ENCODE measurements around the gene HIP1. TPM values are rescaled to one million over a fixed set of nuclear protein-coding genes. Genes with fewer than 3 reads are reported as not detected.
"Not testable (repeated sequence)": the region's sequence is repeated elsewhere in the genome, so short reads cannot be mapped to it uniquely, and the experiment has no call there.

HIP1 gene
- polyA plus RNA-seq, 12 donors: 19.1 to 29.3 (median 24.8) TPM; not detected in 1

DNA sequence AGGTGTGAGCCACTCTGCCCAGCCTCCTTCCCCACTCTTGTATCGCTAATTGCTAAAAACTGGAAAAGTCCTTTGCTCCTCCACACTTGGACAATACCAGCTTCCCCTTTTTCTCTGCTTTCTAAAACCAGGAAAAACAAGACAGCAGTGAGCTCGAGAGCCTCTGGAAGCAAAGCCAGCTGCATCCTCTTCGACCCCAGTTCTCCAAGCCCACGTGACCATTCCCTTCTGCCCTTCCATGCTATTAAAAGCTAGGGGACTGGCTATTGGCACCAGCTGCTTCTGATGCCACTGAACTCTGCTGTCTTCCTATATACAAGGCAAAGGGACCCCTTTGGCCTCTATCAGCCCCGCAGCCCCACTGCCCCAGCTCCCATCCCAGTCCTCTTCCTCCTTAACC, 154.4 kb downstream of the HIP1 start:
- no peak for DNase-seq

DNA sequence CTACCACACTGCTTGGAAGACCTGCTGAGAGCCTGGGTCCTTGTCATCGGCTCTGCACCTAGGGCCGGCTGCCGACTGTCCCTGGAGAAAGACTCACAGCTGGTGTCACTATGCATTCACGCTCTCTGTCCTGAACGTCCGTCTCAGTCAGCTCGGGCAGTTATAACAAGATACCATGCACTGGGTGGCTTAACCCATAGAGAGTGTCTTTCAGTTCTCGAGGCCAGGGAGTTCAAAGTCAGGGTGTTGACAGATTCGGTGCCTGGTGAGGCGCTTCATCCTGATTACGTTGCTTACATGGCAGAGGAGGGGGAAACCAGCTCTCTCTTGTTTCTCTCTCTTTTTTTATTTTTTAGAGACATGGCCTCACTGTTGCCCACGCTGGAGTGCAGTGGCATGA, 155.5 kb downstream of the HIP1 start:
- DNase-seq: no peak

DNA sequence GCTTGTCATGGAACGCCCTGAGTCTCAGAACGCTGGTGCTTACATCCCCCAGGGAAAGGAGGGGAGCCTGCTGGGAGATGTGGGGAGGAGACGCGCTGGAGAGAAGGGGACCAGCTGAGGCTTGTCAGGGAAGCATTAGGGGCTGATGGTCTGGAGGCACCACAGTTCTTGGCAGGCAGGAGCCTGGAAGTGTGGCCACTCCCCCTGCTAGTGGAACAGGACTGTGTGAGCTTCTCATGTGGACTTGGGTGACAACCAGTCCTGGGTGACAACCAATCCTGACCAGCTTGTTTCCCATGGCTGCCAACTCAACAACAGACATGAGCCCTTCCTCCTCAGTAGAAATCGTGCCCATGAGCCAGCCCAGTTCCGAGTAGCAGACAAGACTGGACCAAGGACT, 158.8 kb downstream of the HIP1 start:
- DNase-seq: no peak

DNA sequence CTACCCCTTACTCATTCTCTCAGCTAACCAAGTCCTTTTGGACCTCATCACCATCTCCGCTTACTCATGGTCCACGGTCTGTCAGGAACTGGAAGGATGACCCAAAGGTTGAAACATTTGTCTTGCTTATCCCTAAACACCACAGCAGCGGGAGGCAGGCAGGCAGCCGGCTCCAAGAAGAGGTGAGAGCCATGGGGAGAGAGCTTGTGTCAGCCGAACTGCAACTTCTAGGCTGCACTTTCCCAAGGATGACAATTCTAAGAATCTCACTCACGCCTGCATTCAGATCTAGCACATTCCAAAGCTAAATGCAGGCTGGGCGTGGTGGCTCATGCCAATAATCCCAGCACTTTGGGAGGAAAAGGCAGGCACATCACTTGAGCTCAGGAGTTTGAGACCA, 160.7 kb downstream of the HIP1 start:
- no peak for DNase-seq

DNA sequence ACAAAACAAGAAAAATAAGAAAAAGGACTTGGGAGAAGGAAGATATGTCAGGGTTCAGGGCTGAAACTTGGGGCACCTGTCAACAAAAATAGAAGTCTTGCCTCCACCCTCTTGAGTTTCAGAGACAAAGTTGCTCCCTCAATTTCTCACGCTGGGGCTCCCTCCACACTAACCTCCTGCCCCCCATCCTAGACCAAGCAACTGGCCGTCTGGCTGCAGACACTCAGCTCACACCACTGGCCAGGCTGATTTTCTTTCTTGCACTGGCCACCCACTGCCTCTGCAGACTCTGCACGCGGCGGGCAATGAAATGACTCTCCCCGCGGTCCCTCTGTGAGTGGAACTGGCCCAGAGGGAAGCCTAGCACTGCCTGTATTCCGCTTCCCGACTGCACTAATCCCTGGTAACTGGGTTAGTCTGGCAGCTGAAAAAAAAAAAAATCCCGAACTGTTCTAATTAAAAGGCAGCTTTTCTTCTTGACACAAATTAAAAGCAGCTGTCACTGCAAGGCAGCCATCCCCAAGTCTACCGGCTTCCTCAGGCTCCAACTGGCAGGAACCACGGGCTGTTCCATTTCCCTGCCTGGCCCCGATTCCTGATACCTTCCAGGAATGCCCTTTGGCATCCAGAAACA, 163.1 kb downstream of the HIP1 start:
- DNase-seq: no peak

DNA sequence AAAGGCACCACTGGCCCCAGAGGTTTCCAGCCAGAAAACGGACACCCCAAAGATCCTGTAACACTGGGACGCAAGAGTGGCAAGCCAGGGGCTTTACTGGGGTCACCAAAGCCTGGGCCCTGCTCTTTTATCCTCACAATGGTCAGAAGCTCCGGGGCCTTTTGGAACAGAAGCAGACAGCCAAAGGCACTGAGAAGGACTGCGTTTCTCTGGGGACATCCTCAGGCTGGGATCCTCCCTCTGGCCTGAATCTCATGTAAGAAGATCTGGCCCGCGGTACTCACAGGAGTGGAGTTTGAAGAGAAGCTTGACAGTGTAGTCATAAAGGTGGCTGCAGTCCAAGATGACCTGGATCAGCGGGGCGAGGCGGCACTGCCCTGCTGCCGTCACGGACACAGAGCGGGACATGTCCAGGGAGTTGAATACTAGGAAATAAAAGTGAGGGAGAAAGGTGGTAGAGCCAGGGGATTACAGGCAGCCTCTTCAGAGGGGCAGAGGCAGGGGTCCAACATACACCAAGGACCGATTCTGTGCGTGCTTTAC, 165.2 kb downstream of the HIP1 start:
- no peak for DNase-seq

DNA sequence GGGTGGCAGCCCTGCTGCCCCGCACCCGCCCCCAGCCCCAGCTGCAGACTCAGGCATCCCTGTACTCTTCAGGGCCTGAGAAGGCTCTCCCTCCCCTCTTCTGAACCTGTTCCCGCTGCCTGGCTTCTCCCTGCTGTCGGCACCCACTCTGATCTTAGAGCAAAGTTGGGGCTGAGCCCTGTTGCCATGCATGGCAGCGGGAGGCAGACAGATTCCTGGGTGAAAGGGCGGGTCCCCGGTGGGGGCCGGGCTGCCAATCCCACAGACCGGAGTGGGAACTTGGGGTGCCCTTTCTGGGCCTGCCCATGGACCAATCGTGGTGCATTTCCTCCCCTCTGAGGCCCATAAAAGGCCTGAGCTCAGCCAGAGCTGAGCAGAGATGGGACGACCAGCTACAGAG, 165.9 kb downstream of the HIP1 start:
- DNase-seq: no peak

DNA sequence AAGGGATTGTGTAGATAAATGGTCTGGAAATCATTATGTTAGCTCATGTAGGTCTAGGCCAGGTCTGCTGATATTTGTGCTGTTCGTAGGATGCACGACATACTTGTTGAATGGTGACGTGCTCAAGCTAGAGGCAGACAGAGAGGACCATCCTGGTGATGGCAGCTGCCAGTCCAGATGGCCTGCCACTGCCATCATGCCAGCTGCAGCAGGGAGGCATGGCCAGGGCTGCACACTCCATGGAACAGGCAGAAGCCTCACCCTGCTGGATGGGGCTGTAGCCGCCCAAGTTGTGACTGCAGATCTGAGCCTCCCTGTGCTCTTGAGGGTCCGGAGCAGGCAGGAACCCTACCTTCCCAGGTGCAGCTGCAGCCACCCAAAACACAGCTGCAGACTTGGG, 166.3 kb downstream of the HIP1 start:
- DNase-seq: no peak

DNA sequence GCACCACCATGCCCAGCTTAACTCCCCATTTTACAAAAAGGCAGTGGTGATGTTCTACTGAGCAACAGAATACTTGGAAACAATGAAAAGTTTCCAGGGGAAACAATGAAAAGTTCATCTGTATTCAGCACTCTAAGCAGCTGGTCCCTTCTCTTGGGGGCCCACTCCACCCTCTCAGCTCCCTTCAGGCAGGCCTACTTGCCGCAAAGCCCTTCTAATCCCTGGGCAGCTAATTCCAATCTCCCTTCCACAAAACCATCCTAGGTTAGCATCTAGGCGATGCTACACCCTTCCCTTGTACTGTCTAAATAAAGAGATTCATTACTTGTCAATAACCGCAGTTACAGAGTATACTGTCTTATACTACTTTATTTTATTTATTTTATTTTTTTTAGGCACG, 167.5 kb downstream of the HIP1 start:
- no peak for DNase-seq

DNA sequence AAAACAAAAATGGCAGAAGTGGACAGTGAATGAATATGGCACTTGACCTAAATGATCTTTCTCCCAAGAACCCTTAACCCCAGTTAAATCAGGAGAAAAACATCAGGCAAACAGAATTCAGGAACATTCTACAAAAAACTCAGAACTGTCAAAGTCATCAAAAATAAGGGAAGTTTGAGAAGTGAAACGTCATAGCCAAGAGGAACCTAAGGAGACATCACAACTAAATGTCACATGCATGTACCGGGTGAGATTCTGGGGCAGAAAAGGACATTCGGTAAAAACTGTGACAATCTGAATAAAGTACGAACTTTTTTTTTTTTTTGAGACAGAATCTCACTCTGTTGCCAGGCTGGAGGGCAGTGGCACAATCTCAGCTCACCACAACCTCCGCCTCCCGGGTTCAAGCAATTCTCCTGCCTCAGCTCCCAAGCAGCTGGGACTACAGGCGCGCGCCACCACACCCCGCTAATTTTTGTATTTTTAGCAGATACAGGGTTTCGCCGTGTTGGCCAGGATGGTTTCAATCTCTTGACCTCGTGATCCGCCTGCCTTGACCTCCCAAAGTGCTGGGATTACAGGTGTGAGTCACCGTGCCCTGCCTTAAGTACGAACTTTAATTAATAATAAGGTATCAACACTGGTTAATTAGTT, 169.0 kb downstream of the HIP1 start:
- not testable (repeated sequence) for DNase-seq

DNA sequence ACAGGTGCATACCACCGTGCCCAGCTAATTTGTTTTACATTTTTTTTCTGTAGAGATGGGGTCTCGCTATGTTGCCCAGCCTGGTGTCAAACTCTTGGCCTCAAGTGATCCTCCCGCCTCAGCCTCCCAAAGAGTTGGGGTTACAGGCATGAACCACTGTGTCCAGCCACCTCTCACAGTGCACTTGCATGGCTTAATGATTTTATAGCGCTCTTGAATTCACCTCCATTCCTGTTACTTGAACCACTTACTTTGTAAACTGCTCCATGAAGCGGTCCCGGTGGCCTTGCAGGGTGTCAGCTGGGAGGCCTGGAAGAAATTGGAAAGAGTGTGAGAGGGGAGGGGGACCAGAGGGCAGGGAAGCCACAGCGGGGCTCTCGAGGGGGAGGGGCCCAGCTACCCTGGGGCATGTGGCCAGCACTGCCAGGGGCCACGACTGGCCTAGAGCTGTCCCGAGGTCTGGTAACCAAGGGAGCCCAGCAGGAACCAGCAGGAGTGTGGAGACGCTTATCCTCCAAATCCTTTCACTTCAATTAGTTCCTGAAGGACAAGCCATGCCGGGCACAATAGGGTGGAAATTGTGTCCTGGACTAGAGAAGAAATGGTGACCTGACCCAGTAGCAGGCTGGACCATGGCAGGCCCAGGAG, 170.7 kb downstream of the HIP1 start:
- no peak for DNase-seq

DNA sequence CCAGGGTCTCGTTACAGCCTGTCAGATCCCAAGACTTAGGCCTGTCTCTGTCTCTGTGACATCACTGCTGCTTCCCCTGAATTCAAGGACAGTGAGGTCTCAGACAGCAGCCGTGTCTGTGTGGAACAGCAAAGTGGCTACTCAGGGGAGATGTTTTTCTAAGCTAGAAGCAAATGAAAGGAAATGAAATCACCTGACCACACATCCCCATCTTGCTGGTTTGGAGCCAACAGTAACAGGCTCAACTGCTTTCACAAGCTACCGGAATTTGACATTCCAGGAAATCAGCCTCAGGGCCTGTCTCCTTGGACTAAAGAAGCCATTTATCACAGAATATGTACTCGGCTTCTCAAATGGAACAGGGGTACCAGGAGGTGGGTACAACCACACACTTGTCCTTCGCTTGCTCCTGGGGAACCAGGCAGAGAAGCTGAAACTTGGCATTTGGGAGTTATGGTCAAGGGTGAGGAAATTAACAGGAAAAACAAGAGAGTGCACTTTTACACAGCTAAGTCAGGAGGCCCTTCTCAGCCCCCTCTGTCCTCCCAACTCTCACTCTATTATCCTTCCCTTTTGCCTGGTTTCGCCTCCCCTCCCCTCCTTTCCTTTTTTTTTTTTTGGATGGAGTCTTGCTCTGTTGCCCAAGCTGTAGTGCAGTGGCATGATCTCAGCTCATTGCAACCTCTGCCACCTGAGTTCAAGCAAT, 173.5 kb downstream of the HIP1 start:
- no peak for DNase-seq

DNA sequence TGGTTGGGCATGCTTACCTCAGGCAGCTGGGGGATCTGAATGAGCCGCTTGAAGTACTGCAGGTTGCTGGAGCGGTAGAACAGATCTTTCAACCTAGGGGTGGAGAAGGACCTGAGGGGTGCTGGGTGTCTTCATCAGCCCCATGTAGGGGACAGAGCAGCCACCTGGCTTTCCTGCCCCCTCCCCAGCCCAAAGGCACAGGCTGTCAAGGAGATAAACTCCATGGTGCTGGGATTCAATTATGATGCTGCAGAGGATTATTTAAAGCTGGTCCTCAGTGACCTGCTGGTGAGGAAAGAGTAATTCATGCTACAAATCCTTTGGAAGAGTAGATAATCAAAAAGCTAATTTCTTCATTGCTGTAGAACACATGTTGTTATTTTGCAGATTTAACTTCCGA, 175.6 kb downstream of the HIP1 start:
- no peak for DNase-seq

DNA sequence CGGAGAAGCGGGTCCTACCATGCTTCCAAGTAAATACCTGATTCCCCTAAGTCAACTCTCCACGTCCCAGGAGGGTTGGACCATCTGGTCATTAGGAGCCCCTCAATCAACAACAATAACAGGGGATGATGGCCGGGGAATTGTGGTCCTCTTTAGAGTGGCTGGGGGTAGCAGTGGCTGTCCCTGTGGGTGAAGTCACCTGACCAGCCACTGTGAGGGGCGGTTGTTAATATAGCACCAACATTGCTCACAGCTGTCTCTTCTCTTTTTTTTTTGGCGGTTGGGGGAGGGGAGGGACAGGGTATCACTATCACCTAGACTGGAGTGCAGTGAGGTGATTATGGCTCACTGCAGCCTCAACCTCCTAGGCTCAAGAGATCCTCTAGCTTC, 178.8 kb downstream of the HIP1 start:
- DNase-seq: no peak

DNA sequence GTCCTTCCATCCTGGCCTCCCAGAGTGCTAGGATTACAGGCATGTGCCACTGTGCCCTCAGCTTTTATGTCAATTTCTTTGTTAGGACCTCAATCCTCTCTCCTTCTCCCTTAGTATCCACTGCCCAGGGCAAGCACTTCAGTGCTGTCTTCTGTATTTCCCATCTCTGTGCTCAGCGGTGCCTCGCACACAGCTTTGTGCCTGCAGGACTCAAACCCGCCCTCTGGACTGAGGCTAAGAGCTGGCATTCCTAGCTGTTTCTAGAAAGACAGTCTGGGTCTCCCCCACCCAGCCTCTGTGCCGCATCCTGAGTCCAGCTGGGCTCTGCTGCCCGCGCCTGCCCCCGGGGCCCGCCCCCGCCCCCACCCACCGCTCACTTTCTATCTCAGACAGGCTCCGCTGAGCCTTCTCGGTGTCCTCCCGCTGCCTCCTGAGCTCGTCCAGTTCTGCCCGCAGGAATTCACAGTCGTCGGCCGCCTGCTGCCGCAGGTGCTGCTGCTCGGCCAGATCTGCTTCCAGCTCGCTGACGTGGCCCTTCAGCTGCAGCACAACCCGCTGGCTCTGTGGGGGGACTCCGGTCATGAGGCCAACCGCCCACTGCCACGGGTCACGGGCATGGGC, 179.3 kb downstream of the HIP1 start:
- no peak for DNase-seq

DNA sequence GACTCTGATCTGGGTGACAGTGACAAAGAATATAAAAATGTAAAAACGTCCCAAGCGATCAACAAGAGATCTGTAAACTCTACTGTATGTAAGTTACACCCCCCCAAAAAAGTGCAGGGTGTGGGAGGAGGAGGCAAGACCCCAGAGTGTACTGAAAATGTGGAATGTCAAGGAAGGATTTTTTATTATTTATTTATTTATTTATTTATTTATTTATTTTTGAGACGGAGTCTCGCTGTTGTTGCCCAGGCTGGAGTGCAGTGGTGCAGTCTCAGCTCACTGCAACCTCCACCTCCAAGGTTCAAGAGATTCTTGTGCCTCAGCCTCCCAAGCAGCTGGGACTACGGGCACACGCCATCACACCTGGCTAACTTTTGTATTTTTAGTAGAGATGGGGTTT, 181.9 kb downstream of the HIP1 start:
- DNase-seq: not testable (repeated sequence)

DNA sequence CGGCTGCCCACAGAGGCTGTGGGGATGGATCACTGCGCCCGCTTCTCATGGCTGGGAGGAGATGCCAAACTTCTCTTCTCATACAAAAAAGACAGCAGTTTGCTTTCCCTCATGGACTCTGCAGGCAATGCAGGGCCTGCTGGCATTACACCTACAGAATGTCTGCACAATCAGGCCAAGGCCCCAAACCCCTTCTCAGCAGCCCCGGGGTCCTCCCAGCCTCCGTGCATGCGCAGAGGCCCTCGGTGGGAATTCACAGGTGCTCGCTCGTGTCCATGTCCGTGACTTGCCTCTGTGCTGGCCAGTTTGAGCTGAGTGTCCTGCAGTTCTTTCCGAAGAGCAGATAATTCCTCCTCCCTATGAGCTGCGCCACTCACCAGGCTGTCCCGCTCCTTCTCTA, 183.0 kb downstream of the HIP1 start:
- no peak for DNase-seq

DNA sequence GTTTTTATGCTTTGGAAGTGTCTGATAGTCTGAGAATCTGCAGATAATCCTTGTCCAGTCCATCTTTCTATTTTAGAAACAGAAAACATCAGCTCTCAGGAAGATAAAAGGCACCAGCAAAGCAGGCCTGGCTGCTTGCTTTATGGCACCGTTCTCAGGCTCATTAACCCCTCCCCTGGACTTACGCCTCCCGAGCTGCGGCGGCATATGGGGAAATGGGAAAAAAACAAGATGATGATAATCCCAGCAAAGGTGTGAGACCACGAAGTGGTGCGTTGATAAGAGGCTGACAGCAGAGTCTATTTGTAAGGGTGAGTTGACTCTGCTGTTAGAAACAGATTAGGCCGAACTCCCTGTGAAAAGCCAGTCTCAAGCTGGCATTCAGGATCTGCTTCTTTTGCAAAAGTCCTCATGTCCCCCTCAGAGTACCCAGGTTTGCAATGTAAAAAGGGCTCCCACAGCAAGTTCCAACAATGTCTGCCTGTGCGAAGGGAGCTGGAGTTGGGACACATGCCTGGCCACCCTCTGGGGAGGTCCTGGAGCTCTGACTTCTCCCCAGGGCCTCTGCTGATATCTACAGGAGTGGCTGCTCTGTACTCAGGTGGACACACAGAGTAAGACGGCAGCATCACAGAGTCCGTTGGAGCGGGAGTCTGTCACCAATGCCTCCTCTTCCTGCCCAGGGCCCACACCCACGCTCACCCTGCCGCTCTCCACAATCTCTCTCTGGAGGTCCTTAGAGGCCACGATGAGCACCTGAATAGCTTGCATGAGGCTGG, 192.3 kb downstream of the HIP1 start:
- no peak for DNase-seq

DNA sequence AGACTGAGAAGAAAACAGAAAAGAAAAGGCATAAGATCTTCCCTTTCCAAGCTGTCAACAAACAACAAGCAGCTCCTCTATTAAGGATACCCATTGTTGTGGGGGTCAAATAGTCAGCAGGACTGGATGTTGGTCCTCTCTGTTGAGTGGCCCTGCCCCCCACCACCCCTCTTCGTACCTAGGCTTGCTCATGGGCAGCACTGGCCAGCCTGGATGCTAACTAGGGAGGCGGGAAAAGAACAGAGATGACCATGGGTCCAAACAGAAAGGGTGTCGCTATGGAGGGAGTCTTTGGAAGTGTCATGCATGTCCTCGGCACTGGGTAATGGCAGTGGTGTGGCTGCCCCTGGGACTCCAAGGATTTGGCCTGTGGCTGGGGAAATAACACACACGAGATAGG, 201.0 kb downstream of the HIP1 start:
- no peak for DNase-seq

DNA sequence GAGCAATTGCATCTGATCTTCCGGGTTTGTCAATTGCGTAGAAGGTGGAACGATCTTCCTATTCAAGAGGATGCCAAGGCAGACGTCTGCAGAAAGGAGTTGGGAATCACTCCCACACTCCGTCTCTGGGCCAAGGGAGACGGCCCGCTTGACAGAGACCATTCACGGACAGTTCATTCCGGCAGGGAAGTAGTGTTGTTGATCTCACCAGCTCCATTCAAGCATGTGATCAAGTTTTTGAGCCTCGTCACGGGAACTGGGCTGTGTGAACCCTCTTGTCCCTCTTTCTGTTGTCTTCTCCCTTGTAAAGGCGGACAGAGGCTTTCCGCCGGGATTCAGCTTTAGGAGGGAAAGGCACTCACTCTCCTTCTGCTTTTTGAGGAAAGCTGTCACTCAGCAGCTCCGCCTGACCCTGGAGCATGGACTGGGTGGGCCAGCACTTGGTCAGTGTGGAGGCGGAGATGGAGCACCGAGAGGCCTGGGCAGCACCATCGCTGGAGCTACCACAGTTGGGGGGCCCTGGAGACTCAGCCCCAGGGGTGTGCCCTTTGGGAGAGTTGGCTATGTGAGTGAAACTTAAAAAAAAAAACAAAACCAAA, 201.7 kb downstream of the HIP1 start:
- no peak for DNase-seq

DNA sequence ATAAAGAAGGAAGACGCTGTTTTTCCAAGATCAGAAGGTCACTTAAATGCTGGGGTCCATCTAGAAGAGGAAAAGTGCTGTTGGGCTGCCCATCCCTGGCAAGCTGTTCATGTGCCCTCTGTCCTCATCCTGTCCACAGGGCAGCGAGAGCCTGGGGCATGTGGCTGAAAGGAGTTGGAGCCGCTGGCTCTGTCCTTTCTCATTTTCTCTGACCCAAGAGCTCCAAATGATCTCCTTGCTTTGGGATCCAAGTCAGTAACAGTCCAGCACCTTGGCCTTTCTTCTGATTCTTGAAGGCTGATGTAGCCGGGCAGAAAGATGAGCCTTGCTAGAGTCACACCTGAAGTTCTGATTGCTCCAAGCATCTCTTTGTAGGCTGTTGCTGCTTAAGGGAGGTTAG, 202.2 kb downstream of the HIP1 start:
- DNase-seq: no peak
